HG02610 (cell line): ENCODE data around the gene NDUFA12.

Source experiments
- ATAC-seq: cut with Tn5 transposase; IDR thresholded peaks from one replicate; pipeline ENCODE4 v1.9.1; 2021; ENCODE audit warnings: mild to moderate bottlenecking, moderate library complexity; ENCODE audit not compliant: unreplicated experiment

NDUFA12 gene

DNA sequence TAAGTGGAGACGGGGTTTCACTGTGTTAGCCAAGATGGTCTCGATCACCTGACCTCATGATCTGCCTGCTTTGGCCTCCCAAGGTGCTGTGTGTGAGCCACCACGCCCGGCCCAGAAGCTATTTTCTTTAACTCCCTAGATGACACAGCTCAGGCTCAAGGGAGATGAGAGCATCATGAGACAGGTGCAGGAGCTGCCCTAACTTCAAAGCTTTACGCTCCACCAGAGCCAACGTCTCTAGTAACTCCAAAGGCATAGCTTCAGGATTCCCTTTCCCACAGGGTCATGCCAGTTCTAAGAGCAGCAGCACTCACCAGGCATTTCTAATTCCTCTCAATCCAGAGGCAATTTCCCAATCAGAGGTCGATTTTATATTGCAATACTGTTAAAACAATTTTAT lies 21.0 kb downstream of the NDUFA12 start:
- no peak for ATAC-seq

- no peak for ATAC-seq
Observed at GRCh38 chr12:94980577-94980976, 22.9 kb downstream of the NDUFA12 start.

DNA sequence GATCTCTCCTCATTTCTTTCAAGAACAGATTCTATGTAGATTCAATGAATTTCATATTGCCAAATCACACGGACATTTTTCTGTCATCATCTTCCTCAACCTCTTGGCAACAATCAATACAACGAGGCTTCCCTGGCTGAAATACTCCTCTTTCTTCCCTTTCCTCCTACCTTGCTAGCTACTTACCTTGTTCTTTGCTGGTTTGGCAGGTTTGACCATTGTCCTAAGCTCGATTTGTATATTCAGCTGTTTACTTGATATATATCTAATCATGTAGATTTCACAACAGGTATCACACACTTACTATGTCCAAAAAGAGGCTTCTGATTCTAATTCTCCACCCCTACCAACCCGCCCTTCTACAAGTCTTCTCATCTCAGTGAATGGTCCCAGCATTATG lies 23.6 kb downstream of the NDUFA12 start:
- ATAC-seq, result no peak

GRCh38 chr12:94977766-94978468 lies 25.6 kb downstream of the NDUFA12 start:
- ATAC-seq, result no peak

- ATAC-seq, result no peak
Observed at GRCh38 chr12:94973221-94973620, 30.3 kb downstream of the NDUFA12 start.

DNA sequence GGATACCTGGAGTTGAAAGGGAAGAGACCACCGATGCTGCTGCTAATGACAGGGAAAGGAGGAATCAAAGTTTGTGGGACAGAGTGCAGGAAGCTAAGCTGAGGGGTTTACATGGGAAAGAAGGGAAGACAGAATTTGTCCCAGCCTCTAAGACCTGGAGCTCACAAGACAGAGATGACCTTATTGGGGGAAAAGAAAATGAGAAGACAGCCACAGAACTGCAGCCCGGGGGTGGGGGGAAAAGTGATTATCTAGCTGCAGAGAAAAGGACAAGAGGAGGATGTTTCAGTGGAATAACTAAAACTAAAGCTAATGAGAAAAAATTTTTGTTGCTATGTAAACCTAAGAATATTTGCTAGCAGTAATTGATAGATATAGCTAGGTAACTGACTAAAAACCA lies 30.7 kb downstream of the NDUFA12 start:
- ATAC-seq, result no peak

DNA sequence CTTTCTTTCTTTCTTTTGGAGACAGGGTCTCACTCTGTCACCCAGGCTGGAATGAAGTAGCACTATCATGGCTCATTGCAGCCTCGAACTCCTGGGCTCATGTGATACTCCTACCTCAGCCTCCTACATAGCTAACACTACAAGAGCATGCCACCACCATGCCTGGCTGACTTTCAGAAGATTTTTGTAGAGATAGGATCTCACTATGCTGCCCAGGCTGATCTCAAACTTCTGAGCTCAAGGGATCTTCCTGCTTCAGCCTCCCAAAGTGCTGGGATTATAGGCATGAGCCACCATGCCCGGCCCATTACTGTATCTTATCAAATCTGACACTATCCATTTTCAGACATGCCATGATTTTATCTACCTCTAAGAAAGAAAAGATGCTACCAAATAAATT lies 31.6 kb downstream of the NDUFA12 start:
- ATAC-seq, result no peak

GRCh38 chr12:94970560-94970959 lies 32.9 kb downstream of the NDUFA12 start:
- no peak for ATAC-seq

DNA sequence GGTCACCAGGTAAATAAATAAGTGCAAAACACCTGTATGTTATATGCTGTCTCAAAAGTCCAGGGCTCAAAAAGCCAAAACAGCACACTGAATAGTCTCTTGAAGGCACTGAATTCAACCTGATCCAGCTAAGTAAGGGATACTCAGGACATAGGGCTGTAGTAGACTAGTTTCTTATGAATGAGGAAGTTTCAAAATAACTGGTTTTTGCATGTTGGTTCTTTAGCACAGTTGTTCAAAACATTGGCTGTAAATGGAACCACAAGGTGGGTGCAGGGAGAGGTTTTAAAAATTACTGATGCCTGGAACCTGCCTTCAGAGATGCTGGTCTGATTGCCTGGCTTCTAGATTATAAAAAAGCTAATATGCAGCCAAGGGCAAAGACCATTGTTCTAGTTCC lies 34.1 kb downstream of the NDUFA12 start:
- ATAC-seq, result peak; percentile 70

DNA sequence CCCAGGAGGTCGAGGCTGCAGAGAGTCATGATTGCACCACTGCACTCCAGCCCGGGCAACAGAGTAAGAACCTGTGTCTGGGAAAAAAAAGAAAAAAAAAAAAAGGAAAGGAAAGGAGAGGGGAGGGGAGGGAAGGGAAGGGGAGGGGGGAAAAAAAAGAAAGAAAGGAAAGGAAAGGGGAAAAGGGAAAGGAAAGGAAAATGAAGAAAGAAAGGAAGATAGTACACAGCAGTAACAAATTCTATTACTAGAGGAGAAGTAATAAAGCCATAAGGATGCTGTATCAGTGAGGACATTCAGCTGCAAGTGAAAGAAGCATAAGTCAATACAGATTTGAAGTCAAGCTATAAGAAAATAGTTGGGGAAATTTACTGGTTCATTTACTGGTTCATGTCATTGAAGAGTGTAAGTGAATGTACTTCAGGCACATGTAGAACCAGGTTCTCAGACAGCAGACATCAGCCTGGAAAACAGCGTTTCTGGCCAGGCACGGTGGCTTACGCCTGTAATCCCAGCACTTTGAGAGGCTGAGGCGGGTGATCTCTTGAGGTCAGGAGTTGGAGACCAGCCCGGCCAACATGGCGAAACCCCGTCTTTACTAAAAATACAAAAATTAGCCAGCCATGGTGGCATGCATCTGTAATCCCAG lies 37.4 kb downstream of the NDUFA12 start:
- no peak for ATAC-seq

DNA sequence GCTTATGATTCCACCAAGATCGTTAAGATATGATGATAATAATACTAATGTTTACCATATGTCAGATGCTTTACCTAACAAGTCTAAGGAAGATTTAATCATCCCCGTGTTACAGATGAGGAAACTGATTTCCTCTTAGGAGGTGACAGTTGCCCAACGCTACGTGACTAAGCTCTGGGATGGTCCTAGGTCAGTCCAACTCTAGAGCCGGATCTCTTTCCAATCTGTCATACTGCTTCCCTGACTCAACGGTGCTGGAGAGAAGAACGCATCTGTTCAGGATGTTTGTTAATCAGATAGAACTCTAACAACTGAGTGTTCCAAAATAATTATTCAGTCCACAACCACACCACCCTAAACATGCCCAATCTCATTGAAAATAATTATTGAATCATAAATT lies 39.8 kb downstream of the NDUFA12 start:
- no peak for ATAC-seq

GRCh38 chr12:94962670-94963069 lies 40.8 kb downstream of the NDUFA12 start:
- ATAC-seq, result no peak

DNA sequence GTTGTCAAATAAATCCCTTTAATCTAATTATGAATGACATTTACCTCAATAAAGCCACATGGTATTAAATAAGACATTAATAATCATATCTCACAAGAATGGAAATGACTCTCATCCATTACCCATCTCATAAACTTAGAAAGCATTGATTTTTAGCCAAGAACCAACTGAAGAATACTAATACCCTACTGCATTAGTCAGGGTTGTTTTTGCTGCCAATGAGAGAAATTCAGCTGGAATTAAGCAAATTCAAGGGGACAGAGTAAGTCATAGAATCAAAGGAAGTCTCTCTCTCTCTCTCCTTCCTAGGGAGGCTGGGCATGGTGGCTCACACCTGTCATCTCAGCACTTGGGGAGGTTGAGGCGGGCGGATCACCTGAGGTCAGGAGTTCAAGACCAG lies 41.6 kb downstream of the NDUFA12 start:
- no peak for ATAC-seq

GRCh38 chr12:94961256-94961824 lies 42.2 kb downstream of the NDUFA12 start:
- no peak for ATAC-seq

- ATAC-seq, result no peak
Observed at GRCh38 chr12:94957006-94957405, 46.5 kb downstream of the NDUFA12 start.

DNA sequence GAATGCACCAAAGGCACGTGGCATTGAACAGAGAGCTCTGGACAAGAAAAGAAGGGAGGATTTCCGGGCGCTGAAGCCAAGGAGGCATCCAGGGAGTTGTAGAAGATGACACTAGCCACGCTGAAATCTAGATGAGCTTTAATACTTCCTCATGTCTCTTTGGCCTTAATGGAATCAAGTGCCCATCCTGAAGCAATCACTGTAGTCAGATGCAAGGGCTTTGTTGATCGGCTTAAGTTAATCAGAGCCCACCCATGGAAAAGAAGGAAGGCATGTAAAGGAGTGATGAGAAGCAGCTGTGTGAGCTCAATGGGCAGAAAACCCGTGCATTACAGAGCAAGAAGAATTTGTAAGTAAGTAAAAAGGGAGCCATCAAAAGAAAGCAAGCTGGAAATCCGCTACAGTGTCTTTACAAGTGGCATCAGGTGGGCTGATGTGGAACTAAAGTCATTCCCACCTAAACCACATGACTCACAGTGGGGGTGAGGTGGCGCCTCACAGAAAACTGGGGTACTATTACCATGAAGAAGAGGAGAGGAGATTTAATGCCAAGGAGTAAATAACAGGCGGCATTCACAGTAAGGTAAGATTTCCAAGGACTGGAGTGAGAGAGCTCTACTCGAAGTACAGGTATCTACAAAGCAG lies 48.4 kb downstream of the NDUFA12 start:
- no peak for ATAC-seq

- no peak for ATAC-seq
Observed at GRCh38 chr12:94954029-94954685, 49.3 kb downstream of the NDUFA12 start.

- no peak for ATAC-seq
Observed at GRCh38 chr12:94952325-94952724, 51.2 kb downstream of the NDUFA12 start.

- no peak for ATAC-seq
Observed at GRCh38 chr12:94951071-94951934, 52.2 kb downstream of the NDUFA12 start.

GRCh38 chr12:94948232-94948810 lies 55.2 kb downstream of the NDUFA12 start:
- no peak for ATAC-seq
